HG02938 (cell line): ENCODE measurements around the gene CHRNA7.
"Not testable (repeated sequence)": the region's sequence is repeated elsewhere in the genome, so short reads cannot be mapped to it uniquely, and the experiment has no call there.

ENCODE experiments used
- ATAC-seq: cut with Tn5 transposase; IDR thresholded peaks from one replicate; pipeline ENCODE4 v1.9.1; 2021; ENCODE audit warnings: mild to moderate bottlenecking, moderate library complexity; ENCODE audit not compliant: unreplicated experiment

Gene CHRNA7

GRCh38 chr15:32166270-32166669 is 136.0 kb downstream of the CHRNA7 start:
- ATAC-seq, result not testable (repeated sequence)

GRCh38 chr15:32167913-32168312 is 137.6 kb downstream of the CHRNA7 start:
- not testable (repeated sequence) for ATAC-seq

- ATAC-seq, result not testable (repeated sequence)
Observed at GRCh38 chr15:32180579-32180978, 150.3 kb downstream of the CHRNA7 start.

- ATAC-seq, result not testable (repeated sequence)
Observed at GRCh38 chr15:32193780-32194179, 163.5 kb downstream of the CHRNA7 start.

- ATAC-seq, result not testable (repeated sequence)
Observed at GRCh38 chr15:32196206-32196605, 165.9 kb downstream of the CHRNA7 start.

GRCh38 chr15:32198938-32199337 is 168.6 kb downstream of the CHRNA7 start:
- ATAC-seq, result not testable (repeated sequence)

GRCh38 chr15:32209081-32209480 is 178.8 kb downstream of the CHRNA7 start:
- not testable (repeated sequence) for ATAC-seq

- no peak for ATAC-seq
Observed at GRCh38 chr15:32218666-32219065, 188.4 kb downstream of the CHRNA7 start.
